ENCODE data around the gene ZNF831.

ZNF831 gene

DNA sequence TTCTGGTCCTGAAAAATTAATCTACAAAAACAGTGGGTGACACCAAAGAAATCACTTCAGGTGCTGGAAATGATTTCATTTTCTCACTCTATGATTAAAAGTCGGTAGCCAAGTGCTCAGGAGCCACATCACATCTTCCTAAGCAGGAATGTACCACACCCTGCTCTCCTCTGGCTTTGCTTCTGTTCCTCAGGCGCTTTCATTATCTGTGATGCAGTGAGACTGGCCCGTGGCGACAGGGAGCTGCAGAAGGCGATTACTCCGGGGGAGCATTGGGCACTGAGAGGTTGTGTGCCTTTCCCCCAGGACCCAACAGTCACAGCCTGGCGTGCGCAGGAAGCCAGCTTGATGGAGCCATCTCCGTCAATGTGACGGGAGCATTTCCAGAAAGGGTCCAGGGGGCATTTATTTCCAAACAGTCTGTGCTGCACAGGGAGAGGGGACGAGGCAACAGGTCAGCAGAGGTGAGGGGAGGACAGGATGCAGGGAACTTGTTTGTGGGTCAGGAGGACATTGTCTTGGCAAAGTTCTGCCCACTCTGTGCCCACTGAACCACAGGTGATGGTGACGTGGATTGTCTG is 5.6 kb upstream of the ZNF831 start:
- DNase-seq: no peak

DNA sequence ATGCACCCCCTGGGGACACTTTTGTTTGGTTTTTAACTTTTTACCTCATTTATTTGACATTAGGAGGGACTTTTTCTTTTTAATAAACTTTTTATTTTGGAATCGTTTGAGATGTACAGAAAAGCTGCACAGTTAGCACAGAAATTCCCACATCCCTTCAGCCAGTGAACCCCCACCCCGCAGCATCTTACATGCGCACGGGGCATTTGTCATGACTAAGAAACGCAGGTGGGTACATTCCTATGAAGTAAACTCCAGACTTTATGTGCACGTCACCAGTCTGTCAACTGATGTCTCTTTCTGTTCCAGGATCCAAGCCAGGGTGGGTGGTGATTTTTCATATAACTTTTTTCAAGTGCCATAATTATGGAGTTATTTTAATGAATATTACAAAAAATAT is 4.9 kb upstream of the ZNF831 start:
- no peak for DNase-seq

DNA sequence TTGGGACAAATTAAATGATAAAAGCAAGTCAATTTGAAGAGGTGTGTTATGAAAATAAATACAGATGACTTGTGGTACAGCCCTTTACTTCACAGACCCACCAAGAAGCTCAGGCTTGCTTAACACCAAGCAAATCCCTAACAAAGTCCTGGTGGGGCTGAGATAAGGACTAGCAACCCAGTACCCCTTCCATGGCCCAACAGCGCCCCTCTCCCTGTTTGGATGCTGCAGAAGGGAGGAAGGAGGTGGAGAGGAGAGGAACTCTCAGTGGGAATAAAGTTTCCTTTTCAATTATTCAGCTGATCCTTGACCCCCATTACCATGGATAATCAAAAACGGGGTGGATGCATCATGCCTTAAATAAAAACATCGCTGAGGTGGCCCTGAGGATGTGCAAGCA is 4.5 kb upstream of the ZNF831 start:
- no peak for DNase-seq

DNA sequence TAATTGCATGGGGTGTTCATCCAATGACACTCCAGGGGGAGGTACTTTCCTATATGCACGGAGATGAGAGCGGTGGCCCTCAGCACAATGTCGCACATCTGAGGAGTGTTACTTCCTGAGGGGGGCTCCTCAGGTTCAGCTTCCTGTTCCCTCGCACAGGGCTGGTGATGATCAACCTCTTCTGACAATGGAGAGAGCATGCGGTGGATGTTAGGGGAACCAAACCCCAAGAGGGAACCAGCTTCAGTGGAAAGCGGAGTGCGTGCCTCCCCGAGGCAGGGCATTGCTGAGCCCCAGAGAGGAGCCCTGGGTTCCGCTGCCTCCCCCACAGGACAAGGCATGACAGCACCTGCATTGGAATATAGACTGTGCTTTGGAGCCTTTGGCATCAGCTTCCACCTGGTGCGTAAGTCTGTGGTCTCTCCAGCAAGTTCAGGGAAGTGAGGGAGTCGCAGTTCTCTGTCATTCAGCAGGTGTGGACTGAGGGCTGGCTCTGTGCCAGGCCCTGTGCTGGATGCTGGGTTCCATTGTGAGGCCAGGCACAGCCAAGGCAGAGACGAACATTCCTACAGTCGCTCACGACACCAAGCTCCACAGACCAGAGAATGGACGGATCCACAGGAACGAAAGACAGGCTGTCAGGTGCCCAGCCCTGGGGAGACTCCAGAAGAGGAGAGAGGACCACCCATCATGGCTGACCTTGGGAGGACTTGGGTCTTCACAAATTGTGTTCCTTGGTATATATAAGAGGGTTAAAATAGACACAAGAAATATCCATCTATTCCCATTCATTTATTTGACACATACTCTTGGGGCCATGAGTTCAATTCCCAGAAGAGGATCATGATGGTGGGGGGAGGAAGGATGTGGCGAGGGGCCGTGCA is 3.9 kb upstream of the ZNF831 start:
- DNase-seq: no peak

DNA sequence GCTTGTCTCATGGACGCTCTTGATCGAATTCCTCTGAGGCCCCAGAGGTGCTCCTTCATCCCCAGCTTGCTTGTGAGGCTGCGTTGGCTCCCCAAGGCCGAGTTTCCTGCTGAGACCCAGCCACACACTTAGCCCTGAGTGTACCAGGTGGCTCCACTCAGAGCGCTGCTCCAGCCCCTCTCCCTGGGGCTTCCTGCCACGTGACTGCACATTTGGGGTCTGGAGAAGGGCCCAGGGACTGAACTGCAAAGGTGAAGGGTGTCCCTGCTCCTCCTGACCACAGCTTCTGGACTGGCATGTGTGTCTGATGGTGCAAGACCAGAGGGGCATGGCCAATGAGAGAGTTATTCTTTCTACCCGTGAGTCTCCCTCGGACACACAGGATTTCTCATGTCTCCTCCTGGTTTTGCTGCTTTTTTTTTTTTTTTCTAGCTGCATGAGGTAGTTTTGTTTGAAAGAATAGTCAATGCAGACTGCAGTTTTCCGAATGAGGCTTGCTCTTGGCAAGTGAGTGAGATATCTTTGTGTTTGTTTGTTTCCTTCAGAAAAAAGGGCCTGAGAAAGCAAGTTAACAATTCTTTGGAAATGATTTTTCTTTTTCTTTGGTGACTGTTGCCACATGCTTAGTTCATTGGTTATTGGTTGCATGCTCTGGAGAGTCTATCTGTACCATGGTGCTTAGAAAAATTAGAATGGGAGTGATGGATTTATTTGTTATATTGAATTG is 3.1 kb upstream of the ZNF831 start:
- no peak for DNase-seq

DNA sequence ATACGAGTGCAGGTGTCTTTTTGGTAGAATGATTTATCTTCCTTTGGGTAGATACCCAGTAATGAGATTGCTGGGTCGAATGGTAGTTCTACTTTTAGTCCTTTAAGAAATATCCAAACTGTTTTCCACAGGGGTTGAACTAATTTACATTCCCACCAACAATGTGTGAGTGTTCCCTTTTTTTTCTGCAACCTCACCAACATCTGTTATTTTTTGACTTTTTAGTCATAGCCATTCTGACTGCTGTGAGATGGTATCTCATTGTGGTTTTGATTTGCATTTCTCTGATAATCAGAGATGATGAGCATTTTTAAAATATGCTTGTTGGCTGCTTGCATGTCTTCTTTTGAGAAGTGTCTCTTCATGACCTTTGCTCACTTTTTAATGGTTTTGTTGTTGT is 1.9 kb upstream of the ZNF831 start:
- no peak for DNase-seq

DNA sequence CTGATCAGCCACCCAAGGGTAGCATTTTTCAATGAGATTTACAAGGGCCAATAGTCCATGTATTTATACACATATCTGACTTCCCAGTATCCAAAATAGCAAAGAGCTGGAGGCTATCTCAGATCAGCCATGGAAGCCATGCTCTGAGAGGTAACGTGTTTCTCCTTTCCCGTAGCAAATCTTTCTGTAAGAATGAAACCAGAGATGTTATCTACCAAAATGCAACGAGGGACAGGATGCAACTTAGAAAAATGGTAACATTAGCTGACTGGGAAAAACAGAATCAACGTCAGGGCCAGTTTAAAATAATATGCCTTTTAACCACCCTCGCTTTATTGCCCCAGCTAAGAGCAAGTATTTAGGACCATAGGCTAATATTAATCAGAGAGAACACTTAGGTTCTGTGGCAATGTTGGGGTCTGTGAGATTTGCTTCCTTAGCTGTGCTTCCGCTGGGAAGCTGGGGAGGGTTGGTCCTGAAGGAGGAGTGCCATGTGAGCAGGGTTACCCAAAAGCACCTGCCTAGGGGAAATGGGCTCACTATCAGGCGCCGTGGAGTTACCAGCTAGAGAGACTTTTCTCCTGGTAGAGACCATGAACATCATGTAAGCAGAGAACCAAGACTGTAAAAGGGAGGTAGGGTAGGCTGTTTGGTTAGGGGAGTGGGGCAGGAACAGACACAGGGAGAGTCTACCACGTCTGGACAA is 1.2 kb downstream of the ZNF831 start:
- DNase-seq: no peak

DNA sequence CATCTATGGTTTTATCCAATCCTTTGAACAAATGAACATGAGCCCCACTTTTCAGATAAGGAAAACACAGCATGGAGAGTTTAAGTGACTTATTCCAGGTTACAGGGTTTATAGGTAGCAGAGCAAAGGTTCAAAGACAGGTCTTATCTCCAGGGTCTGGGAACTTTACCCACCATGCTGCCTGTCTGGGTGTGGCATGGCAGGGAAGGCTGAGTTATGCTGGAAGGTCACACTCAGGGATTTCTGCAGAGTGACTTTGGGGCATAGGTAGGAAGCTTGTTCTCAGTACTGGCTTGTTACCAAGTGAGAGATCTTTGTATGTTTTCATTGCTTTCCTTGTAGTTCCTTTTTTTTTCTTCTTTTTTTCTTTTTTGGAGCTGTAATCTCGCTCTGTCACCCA is 1.8 kb downstream of the ZNF831 start:
- no peak for DNase-seq

DNA sequence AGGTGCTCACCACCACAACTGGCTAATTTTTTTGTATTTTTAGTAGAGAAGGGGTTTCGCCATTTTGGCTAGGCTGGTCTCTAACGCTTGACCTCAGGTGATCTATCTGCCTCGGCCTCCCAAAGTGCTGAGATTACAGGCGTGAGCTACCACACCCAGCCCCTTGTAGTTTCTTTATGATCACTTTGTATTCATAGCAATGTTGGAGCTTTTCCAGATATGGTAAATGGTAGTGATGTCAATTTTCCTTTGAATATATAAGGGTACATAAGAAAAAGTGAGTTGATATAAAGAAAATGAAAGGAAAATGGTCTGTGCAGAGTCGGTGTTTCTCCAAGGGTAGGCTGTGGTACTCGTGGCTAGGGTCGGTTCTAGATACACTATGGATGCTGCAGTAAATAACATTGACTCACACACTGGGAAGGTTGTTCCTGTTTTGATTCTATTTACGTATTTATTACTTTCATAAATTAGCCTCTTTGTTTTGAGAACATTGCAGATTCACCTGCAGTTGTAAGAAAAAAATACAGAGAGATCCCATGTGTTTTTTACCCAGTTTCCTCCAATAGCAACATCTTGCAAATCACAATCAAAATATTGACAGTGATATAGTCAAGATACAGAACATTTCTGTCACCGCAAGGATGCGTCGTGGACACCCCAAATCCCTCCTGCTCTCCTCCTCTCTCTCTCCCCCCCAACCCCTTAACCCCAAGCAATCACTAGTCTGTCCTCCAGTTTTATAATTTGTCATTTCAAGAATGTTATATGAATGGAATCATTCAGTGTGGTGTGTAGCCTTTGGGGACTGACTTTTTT is 2.5 kb downstream of the ZNF831 start:
- DNase-seq: no peak

DNA sequence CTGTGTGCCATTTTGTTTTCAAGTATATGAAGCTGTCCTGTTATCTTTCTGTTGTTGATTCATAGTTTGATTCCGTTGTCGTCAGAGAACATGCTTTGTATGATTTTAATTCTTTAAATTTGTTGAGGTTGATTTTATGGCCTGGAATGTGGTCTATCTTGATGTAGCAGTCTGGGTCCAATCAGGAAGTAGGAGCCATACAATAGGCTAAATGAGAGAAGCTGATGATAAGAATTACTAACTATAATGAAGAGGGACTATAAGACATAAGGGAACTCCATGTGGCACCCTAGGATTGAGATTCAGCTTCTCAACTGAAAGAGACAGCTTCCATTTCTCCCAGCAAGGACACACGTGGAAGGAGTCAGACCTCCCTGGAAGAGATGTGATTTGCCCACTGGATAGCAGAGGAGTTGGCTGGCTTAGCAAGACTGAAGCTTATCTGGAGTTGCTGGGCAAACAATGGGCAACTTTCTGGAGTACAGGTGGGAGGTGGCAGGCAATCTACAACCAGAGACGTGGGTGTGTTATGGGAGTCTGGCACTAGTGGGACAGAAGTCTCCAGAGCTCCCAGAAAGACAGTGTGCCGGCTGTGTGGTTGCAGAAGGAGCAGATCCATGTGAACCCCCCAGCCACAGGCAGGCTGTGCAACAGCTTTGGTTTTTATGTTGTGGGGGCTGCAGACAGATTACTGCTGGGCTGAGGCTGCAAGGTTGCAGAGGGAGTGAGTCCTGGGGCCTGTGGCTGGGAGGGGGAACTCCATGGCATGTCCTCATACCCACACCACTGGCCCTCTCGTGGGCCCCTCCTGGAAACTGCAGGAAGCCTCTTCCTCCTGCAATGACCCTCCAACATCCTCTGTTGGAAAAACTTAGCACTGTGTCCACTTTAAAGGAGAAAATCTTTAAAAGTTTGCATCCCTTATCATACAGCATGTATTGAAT is 7.1 kb downstream of the ZNF831 start:
- no peak for DNase-seq

DNA sequence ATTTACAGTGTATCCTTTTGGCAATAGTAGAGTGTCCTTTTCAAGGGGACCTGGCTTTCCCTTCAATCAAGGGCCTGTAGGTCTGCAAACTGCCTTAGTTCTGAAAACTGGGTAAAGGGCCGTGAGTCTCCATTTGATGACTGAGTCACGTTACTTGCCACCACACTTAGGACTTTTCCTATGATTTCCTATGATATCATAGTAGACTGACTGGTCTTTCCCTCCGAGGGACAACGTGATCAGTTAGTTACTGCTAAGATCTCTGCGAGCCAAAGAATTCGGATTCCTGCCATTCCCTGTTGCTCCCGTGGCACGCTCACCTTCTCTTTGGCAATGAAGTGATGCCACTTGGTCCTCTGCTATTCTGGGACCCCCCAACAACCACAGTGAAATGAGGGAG is 8.4 kb downstream of the ZNF831 start:
- no peak for DNase-seq

DNA sequence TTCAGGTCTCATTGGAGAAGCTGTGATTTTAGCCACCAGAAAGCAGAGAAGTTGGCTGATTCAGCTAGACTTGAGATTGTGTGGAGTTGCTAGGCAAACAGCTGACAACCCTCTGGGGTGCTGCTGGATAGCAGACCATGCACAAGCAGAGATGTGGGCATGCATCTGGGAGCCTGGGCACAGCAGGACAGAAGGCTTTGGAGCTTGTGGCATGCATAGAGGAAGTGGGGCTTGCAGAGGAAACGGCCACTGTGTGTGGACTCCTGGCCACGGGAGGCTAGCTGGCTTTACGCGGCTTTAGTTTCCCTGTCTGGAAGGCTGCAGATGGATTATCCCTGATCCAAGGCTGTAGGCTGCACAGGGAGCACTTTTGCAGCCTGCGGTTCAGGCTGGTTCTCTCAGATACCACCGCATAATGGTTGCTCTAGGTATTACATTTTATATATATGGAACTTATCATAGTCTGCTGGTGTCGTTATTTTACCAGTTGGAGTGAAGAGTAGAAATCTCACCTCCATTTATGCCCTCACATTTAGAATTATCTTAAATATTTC is 10.4 kb downstream of the ZNF831 start:
- DNase-seq: no peak

DNA sequence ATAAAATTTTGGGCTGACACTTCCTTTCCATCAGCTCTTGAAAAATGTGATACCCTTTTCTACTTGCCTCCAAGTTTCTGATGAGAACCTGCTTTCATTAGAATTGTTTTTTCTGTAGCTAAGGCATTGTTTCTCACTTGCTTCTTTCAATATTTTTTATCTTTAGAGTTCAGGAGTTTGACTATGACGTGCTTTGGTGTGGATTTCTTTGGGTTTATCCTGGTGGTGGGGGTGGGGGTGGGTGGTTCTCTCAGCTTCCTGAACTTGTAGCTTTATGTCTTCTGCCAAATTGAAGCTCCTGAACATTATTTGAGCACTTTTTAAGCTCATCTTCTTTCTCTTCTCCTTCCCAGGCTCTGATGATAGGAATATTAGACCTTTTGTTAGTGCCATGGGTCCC is 11.4 kb downstream of the ZNF831 start:
- no peak for DNase-seq

DNA sequence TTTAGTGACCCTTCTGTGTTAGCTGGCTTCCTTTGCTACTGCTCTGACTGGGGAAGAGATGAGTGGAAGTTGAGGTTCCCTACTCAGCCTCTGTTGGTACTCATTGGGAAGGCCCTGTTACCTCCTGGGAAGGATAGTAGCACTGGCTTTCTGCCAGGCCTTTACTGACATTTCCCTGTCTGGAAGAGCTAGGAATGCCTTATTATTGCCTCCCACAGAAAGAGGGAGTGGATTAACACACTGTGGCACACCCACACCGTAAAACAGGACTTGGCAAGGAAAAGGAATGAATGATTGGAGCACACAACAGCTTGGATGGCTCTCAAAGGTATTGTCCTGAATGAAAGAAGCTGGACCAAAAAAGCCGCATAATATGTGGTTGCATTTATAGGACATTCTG is 12.2 kb downstream of the ZNF831 start:
- no peak for DNase-seq

DNA sequence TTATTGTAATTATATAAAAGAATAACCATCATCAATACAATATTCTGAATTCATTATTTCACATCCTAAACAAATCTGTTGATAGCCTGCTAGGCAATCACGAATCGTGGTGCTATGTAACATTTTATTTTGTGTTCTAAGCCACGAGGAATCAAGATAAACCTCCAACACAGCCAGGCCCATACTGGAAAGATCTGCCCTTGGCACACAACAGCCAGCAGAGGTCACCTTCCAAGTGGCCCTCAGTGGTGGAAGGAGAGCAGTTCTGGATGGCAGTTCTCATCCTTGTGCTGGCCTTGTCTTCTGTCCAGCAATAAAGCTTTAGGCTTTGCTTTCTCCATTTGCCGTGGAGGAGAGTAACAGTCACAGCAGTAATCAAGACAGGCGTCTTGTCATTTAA is 13.2 kb downstream of the ZNF831 start:
- no peak for DNase-seq

DNA sequence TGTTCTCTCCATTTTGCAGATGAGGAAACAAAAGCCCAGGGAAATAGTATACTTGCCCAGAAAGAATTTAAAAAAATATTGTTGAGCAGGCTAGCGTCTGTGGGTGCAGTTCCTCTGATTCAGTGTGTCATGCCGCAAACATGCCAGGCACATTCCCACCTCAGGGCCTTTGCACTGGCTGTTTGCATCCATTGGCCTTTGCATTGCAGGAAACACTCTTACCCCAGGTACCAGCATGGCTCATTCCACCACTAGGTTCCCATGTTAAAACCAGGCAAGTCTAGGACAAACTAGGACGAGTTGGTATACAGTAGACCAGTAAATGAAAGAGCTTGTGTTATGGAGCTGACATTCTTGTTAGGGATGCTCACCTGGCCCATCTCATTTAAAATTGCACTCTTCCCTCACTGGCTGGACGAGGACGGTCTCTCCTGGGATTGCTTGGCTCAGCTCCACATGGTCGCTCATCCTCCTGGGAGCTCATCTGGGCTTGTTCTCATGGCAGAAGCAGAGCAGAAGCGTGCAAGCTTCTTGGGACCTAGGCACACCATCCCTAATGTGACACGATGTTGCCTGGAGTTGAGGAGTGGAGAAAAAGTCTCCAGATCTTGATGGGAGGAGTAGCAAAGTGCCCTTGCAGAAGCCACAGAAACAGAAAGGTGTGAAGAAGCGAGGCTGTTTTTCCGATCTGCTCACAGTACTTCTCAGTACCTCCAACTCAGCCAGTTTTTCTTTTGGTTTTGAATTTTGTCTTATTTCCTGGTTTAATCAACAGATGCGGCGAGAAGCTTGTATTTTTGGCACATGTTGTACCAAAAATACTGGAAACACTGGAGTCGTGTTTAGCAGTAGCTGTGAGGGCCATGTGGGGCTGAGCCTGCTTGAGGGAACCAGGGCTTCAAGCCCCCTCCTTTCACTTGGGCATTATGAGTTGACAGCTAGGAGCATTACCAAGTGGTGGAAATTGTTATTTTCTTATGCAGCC is 13.9 kb downstream of the ZNF831 start:
- DNase-seq: no peak

DNA sequence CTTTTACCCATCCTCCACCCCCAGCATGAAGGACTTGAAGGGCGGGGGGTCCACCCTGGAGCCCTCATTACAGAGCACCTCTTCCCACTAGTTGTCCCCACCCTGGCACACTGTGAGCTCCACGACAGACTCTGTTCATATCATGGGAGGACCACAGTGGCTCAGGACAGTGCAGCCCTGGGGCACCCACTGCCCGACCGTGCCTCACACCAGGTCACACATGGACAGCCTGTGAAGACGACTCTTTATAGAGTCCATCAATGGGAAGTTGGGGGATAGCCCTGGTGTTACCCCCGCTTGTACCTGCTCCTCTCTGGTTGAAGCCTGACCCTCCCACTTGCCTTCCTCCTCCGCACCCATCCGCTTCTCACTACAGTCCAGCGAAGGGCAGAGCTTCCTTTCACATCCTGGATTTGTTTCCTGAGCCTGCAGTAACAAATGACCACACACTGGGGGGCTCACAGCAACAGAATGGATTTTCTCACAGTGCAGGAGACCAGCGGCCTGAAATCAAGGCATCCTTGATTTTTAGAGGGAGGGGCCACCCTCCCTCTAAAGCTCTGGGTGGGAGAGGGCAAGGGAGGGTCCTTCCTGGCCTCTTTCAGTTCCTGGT is 15.5 kb downstream of the ZNF831 start:
- no peak for DNase-seq

DNA sequence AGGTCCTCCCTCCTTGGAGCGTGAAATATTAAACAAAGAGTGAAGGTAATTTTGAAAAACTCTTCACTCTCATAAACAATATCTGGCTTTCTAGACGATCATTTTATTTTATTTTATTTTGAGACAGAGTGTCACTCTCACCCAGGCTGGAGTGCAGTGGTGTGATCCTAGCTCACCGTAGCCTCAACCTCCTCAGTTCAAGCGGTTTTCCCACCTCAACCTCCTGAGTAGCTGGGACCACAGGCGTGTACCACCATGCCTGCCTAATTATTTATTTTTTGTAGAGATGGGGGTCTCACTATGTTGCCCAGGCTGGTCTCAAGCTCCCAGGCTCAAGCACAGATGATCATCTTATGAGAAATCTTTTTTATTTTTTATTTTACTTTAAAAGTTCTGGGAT is 16.4 kb downstream of the ZNF831 start:
- no peak for DNase-seq

DNA sequence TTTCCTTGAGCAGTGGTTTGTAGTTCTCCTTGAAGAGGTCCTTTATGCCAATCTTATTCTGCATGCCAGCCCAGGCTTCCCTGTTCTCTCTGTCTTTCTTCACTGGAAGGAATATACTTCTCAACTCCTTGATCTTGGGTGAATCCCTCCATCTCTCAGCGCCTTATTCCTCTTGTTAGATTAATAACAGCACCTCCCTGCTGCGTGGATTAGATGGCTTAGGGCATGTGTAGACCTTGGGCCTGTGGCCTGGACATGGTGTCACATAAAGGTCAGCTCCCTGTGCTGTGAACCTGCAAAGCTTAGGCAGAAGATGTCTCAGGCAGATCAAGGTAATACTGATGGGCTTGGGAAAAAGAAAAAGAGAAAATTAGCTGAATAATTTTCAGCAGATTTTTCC is 18.3 kb downstream of the ZNF831 start:
- DNase-seq: no peak
